ENCODE results near the gene CLCNKB. TPM values are rescaled to one million over a fixed set of nuclear protein-coding genes. Genes with fewer than 3 reads are reported as not detected.

Gene CLCNKB
- total RNA-seq, 1 experiment from 2014 or later, result not detected

DNA sequence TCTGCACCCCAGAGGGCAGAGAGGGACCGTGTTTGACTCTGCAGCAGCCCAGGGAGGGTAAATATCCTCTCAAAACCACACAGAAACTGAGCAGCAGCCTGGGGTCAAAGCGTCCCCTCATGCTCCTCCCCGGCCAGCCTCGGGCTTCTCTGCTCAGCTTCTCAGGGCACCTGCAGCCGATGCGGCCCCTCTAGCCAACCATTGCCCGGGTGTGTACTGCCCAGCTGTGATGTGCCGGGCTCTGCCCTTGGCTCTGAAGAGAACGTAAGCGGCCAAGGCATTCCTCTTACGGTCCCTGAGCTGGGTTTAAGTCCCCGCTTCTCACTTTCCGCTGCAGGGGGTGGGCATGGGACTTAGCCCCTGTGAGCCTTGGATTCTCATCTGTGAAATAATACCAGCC lies 24.4 kb downstream of the CLCNKB start:
- Histone ChIP-seq H3K4me3 (ENCODE audit: low read depth in 2 of 2, low read length in 2 of 2) (no peak overlapping the region), H3K27me3 (ENCODE audit: control insufficient read depth, insufficient read depth, low read length) (no peaks in the 10 kb centered on the region), H3K4me1 (ENCODE audit: control insufficient read depth, insufficient read depth, low read length) (peaks cover 7% of the 10 kb centered on the region; the same call in 1 of the 2 replicates), H3K9me3 (ENCODE audit: control insufficient read depth, insufficient read depth, low read depth, low read length) (no peaks in the 10 kb centered on the region), H3K36me3 (ENCODE audit: control insufficient read depth, insufficient read depth, low read length) (no peaks in the 10 kb centered on the region), H3K27ac (ENCODE audit: low read length) (no peak overlapping the region)
- in situ Hi-C loops (cut with HindIII; ENCODE audit: low pct_unique_long_range_greater_than_20kb, low sequenced_read_pairs), result no loop called here
- no peak for ATAC-seq
- TF ChIP-seq TCF7L2 (IDR thresholded peaks at IDR 0.05; ENCODE audit: low read depth, low read length) (no peak), REST (IDR thresholded peaks at IDR 0.05; ENCODE audit: insufficient read depth in 1 of 2, low read depth in 2 of 2, low read length in 1 of 2) (no peak), SIN3A (IDR thresholded peaks at IDR 0.05; ENCODE audit: borderline replicate concordance, insufficient read depth, low read depth, low read length) (no peak), POLR2AphosphoS5 (IDR thresholded peaks at IDR 0.05; ENCODE audit: low read depth, low read length) (no peak)
- TF ChIP-seq, protein P1, sequence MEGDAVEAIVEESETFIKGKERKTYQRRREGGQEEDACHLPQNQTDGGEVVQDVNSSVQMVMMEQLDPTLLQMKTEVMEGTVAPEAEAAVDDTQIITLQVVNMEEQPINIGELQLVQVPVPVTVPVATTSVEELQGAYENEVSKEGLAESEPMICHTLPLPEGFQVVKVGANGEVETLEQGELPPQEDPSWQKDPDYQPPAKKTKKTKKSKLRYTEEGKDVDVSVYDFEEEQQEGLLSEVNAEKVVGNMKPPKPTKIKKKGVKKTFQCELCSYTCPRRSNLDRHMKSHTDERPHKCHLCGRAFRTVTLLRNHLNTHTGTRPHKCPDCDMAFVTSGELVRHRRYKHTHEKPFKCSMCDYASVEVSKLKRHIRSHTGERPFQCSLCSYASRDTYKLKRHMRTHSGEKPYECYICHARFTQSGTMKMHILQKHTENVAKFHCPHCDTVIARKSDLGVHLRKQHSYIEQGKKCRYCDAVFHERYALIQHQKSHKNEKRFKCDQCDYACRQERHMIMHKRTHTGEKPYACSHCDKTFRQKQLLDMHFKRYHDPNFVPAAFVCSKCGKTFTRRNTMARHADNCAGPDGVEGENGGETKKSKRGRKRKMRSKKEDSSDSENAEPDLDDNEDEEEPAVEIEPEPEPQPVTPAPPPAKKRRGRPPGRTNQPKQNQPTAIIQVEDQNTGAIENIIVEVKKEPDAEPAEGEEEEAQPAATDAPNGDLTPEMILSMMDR (IDR thresholded peaks at IDR 0.05), result no peak
- POLR2A ChIA-PET, result interaction anchor here (0.5 kb wide), 1 partner anchor 20 kb away, joined by 3 read pairs; no protein-coding TSS in a partner anchor
- CTCF ChIA-PET, result interaction anchor here (1.4 kb wide), 1 partner anchor 10 kb away, joined by 6 read pairs; no protein-coding TSS in a partner anchor
- intact Hi-C loops (cut with micrococcal nuclease; ENCODE audit: unreplicated experiment), result no loop called here
- no TSS peak for BruUV-seq (replicated peaks)
- DNase-seq (ENCODE audit: low read depth, low spot score), result no peak

GRCh38 chr1:16068356-16069270 lies 25.0 kb downstream of the CLCNKB start:
- H3K27ac ChIP-seq (ENCODE audit: low read length), result no peak overlapping the region
- H3K4me3 ChIP-seq (ENCODE audit: low read depth in 2 of 2, low read length in 2 of 2), result no peak overlapping the region
- H3K9me3 ChIP-seq (ENCODE audit: control insufficient read depth, insufficient read depth, low read depth, low read length), result no peaks in the 10 kb centered on the region
- H3K27me3 ChIP-seq (ENCODE audit: control insufficient read depth, insufficient read depth, low read length), result no peaks in the 10 kb centered on the region
- no peak for DNase-seq (ENCODE audit: low read depth, low spot score)
- ChIA-PET POLR2A (interaction anchor here (0.5 kb wide), 1 partner anchor 21 kb away, joined by 3 read pairs; no protein-coding TSS in a partner anchor), CTCF (interaction anchor here (0.5 to 1.4 kb wide), 2 partner anchors 10 to 282 kb away, joined by 3 to 6 read pairs; no protein-coding TSS in a partner anchor)
- H3K36me3 ChIP-seq (ENCODE audit: control insufficient read depth, insufficient read depth, low read length), result no peaks in the 10 kb centered on the region
- intact Hi-C loops (cut with micrococcal nuclease; ENCODE audit: unreplicated experiment), result no loop called here
- no TSS peak for BruUV-seq (replicated peaks)
- TF ChIP-seq REST (IDR thresholded peaks at IDR 0.05; ENCODE audit: insufficient read depth in 1 of 2, low read depth in 2 of 2, low read length in 1 of 2) (no peak), TCF7L2 (IDR thresholded peaks at IDR 0.05; ENCODE audit: low read depth, low read length) (no peak), SIN3A (IDR thresholded peaks at IDR 0.05; ENCODE audit: borderline replicate concordance, insufficient read depth, low read depth, low read length) (no peak), POLR2AphosphoS5 (IDR thresholded peaks at IDR 0.05; ENCODE audit: low read depth, low read length) (no peak)
- TF ChIP-seq, protein P1 (IDR thresholded peaks at IDR 0.05), result no peak
- no peak for ATAC-seq
- peaks cover 7% of the 10 kb centered on the region; the same call in 1 of the 2 replicates for H3K4me1 ChIP-seq (ENCODE audit: control insufficient read depth, insufficient read depth, low read length)
- in situ Hi-C loops (cut with HindIII; ENCODE audit: low pct_unique_long_range_greater_than_20kb, low sequenced_read_pairs), result no loop called here
